HFF-Myc (cell line): Measurements from ENCODE around the gene DOCK4.

Source experiments
- DNase-seq: peaks from one replicate; pipeline ENCODE4 v3.0.0-alpha.2; 2011; ENCODE audit warnings: low read depth; ENCODE audit errors: extremely low read depth
- H3K4me3 ChIP-seq: replicated peaks from 2 replicates; pipeline ENCODE4 v1.5.1; 2011; ENCODE audit warnings: low read depth, mild to moderate bottlenecking, control low read depth, low read length
- TF ChIP-seq, protein P1 (sequence below): IDR thresholded peaks from 2 replicates; pipeline ENCODE4 v1.5.1; 2012; ENCODE audit warnings: mild to moderate bottlenecking, low read depth, low read length, control low read depth; ENCODE audit errors: missing control alignments

Gene DOCK4

GRCh38 chr7:112084520-112084971 lies 121.7 kb downstream of the DOCK4 start:
- TF ChIP-seq, protein P1, sequence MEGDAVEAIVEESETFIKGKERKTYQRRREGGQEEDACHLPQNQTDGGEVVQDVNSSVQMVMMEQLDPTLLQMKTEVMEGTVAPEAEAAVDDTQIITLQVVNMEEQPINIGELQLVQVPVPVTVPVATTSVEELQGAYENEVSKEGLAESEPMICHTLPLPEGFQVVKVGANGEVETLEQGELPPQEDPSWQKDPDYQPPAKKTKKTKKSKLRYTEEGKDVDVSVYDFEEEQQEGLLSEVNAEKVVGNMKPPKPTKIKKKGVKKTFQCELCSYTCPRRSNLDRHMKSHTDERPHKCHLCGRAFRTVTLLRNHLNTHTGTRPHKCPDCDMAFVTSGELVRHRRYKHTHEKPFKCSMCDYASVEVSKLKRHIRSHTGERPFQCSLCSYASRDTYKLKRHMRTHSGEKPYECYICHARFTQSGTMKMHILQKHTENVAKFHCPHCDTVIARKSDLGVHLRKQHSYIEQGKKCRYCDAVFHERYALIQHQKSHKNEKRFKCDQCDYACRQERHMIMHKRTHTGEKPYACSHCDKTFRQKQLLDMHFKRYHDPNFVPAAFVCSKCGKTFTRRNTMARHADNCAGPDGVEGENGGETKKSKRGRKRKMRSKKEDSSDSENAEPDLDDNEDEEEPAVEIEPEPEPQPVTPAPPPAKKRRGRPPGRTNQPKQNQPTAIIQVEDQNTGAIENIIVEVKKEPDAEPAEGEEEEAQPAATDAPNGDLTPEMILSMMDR = no peak
- H3K4me3 ChIP-seq = no peak overlapping the region
- no peak for DNase-seq

- DNase-seq = no peak
- TF ChIP-seq, protein P1 = no peak
- H3K4me3 ChIP-seq = no peak overlapping the region
Observed at GRCh38 chr7:112083776-112084355, 122.3 kb downstream of the DOCK4 start.

- TF ChIP-seq, protein P1 = no peak
- DNase-seq = no peak
- no peak overlapping the region for H3K4me3 ChIP-seq
Observed at GRCh38 chr7:112082306-112082705, 123.9 kb downstream of the DOCK4 start.

DNA sequence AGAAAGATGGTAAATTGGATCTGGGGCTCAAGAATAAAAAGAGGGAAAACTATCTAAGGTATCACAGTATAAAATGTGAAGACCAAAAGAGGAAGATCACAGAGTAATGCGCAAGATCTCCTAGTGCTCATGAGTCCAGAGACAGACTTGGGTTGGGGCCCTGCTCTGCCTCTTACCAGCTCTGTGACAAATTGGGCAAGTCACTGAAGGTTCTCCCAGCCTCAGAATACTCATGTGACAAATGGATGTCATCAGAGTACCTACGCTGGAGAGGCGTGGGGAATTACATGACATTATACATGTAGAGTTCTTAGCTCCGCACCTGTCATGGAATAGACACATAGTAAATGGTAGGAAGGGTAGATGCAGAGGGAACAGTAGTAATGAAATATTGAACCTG lies 124.4 kb downstream of the DOCK4 start:
- H3K4me3 ChIP-seq = no peak overlapping the region
- TF ChIP-seq, protein P1 = no peak
- no peak for DNase-seq

GRCh38 chr7:112080978-112081377 lies 125.2 kb downstream of the DOCK4 start:
- no peak for DNase-seq
- TF ChIP-seq, protein P1 = no peak
- no peak overlapping the region for H3K4me3 ChIP-seq

GRCh38 chr7:112080441-112080840 lies 125.8 kb downstream of the DOCK4 start:
- no peak overlapping the region for H3K4me3 ChIP-seq
- TF ChIP-seq, protein P1 = no peak
- DNase-seq = peak; percentile 50

GRCh38 chr7:112079673-112080072 lies 126.5 kb downstream of the DOCK4 start:
- TF ChIP-seq, protein P1 = no peak
- no peak for DNase-seq
- no peak overlapping the region for H3K4me3 ChIP-seq
